PC-3 (cell line): ENCODE data around the gene ERCC2. TPM values are rescaled to one million over a fixed set of nuclear protein-coding genes. Genes with fewer than 3 reads are reported as not detected.

ENCODE experiments used
- ATAC-seq: fragments of 200-7000 bp; cut with Tn5 transposase; 2 replicates; pipeline ENCODE4 v1.9.1; 2020; ENCODE audit warnings: mild to moderate bottlenecking, moderate library complexity
- BruUV-seq: library from RNA; stranded (reverse); fragments of 400-500 nt; replicated peaks from 2 replicates; lab custom pipeline; 2021; lab: Mats Ljungman, UMichigan
- CTCF ChIA-PET: fragments of 300-600 bp; sonication (Branson Sonifier 250); formaldehyde crosslinking; loops from one replicate; lab custom pipeline; 2022; ENCODE audit warnings: antibody characterized with exemption; lab: Charles Lee
- POLR2A ChIA-PET: fragments of 300-600 bp; sonication (Branson Sonifier 250); formaldehyde crosslinking; loops from one replicate; lab custom pipeline; 2022; ENCODE audit warnings: antibody characterized with exemption; ENCODE audit not compliant: unreplicated experiment; lab: Charles Lee
- DNase-seq: peaks from one replicate; pipeline ENCODE4 v3.0.0-alpha.2; 2015
- H2AFZ ChIP-seq: fragments of 300-600 bp; sonication (generic); 2 replicates; pipeline ENCODE4 v1.6.0; 2016; ENCODE audit warnings: antibody characterized with exemption, low read length
- H3F3A ChIP-seq: fragments of 300-600 bp; sonication (generic); one replicate; pipeline ENCODE4 v1.6.0; 2017; ENCODE audit warnings: antibody characterized with exemption, low read length, control low read depth, mild to moderate bottlenecking; ENCODE audit not compliant: unreplicated experiment
- H3K27ac ChIP-seq: fragments of 300-600 bp; sonication (generic); 2 replicates; pipeline ENCODE4 v1.5.1; 2016; ENCODE audit warnings: mild to moderate bottlenecking, low read length
- H3K27me3 ChIP-seq: fragments of 300-600 bp; sonication (generic); 2 replicates; pipeline ENCODE4 v1.6.1; 2016; ENCODE audit warnings: low read length, mixed read lengths
- H3K36me3 ChIP-seq: fragments of 300-600 bp; sonication (generic); 2 replicates; pipeline ENCODE4 v1.6.1; 2016; ENCODE audit warnings: low read depth, mixed run types, low read length, mixed read lengths
- H3K4me1 ChIP-seq: fragments of 300-600 bp; sonication (generic); 2 replicates; pipeline ENCODE4 v1.5.1; 2016; ENCODE audit warnings: low read length; ENCODE audit not compliant: insufficient read depth
- H3K4me2 ChIP-seq: fragments of 300-600 bp; sonication (generic); 2 replicates; pipeline ENCODE4 v1.6.0; 2016; ENCODE audit warnings: low read length
- H3K4me3 ChIP-seq: fragments of 300-600 bp; sonication (generic); 2 replicates; pipeline ENCODE4 v1.5.1; 2016; ENCODE audit warnings: mild to moderate bottlenecking, low read length, mixed read lengths
- H3K79me2 ChIP-seq: fragments of 300-600 bp; sonication (generic); 2 replicates; pipeline ENCODE4 v1.6.1; 2017; ENCODE audit warnings: low read length, mixed read lengths
- H3K9ac ChIP-seq: fragments of 300-600 bp; sonication (generic); 2 replicates; pipeline ENCODE4 v1.6.0; 2016; ENCODE audit warnings: mild to moderate bottlenecking, low read length
- H3K9me2 ChIP-seq: fragments of 300-600 bp; sonication (generic); replicated peaks from 2 replicates; pipeline ENCODE4 v1.6.1; 2016; ENCODE audit warnings: mixed run types, low read length, mixed read lengths
- H3K9me3 ChIP-seq: fragments of 300-600 bp; sonication (generic); 2 replicates; pipeline ENCODE4 v1.6.1; 2016; ENCODE audit warnings: low read length, mixed read lengths
- H4K20me1 ChIP-seq: fragments of 300-600 bp; sonication (generic); 2 replicates; pipeline ENCODE4 v1.6.1; 2016; ENCODE audit warnings: low read length, mixed read lengths
- CTCF ChIP-seq: fragments of 300-600 bp; sonication (generic); conservative IDR thresholded peaks from 2 replicates; pipeline ENCODE4 v1.5.1; 2017; ENCODE audit warnings: antibody characterized with exemption, low read depth, mild to moderate bottlenecking, low read length
- EZH2 ChIP-seq: fragments of 300-600 bp; sonication (generic); IDR thresholded peaks from one replicate; pipeline ENCODE4 v1.6.1; 2017; ENCODE audit warnings: antibody characterized with exemption, mild to moderate bottlenecking, low read length; ENCODE audit not compliant: unreplicated experiment
- EZH2phosphoT487 ChIP-seq: fragments of 300-600 bp; sonication (generic); IDR thresholded peaks from 2 replicates; pipeline ENCODE4 v1.6.1; 2018; ENCODE audit warnings: mild to moderate bottlenecking, antibody characterized with exemption, low read length, borderline replicate concordance
- intact Hi-C: fragments of 100-400 bp; cut with micrococcal nuclease; formaldehyde crosslinking; loops from 2 replicates; pipeline ENCODE4 v1.9.0; 2023
- total RNA-seq: library from RNA; depleted of rRNA; stranded (reverse); fragments of >200 nt; gene quantifications from 2 replicates; pipeline ENCODE4 v1.2.3, GENCODE V29; 2014

ERCC2 gene
- total RNA-seq, 1 experiment from 2014 or later = 48.0 TPM

- H3K27me3 ChIP-seq = no peaks in the 10 kb centered on the region
- H2AFZ ChIP-seq = no peak overlapping the region
- POLR2A ChIA-PET = no interaction called here
- H3K4me3 ChIP-seq = no peak overlapping the region
- no peaks in the 10 kb centered on the region for H3K79me2 ChIP-seq
- no peaks in the 10 kb centered on the region for H3K4me1 ChIP-seq
- no peak overlapping the region for H3K27ac ChIP-seq
- intact Hi-C loops = no loop called here
- H3K4me2 ChIP-seq = no peak overlapping the region
- peaks cover 12% of the 10 kb centered on the region for H3K36me3 ChIP-seq
- no TSS peak for BruUV-seq
- H3F3A ChIP-seq = no peaks in the 10 kb centered on the region
- TF ChIP-seq CTCF (no peak), EZH2 (no peak), EZH2phosphoT487 (no peak)
- no peaks in the 10 kb centered on the region for H4K20me1 ChIP-seq
- no peak for ATAC-seq
- no peaks in the 10 kb centered on the region for H3K9me3 ChIP-seq
- CTCF ChIA-PET = no interaction called here
- no peak for DNase-seq
- H3K9ac ChIP-seq = no peak overlapping the region
- H3K9me2 ChIP-seq = no peaks in the 10 kb centered on the region
Measured at GRCh38 chr19:45358213-45358792, 12.1 kb downstream of the ERCC2 start.

DNA sequence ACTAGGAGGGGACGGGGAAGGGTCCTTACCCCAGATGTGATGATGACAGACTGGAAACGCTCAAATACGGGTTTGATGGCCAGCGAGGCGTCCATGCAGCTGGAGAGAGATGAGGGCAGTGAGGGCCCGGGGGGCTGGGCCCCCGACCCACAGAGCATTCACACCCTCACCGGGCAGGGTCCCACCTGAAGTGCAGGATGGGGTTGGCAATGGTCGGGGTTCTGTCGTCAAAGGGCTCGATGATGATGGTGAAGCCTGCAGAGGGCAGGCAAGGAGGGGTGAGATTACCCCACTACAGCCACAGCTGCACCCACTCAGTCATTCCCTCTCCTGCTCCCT is 13.0 kb downstream of the ERCC2 start:
- Histone ChIP-seq H2AFZ (no peak overlapping the region), H3K36me3 (peaks cover 8% of the 10 kb centered on the region), H3K79me2 (no peaks in the 10 kb centered on the region), H3K9me2 (no peaks in the 10 kb centered on the region), H3K9ac (no peak overlapping the region), H4K20me1 (no peaks in the 10 kb centered on the region), H3K4me3 (no peak overlapping the region), H3K4me1 (no peaks in the 10 kb centered on the region), H3K9me3 (no peaks in the 10 kb centered on the region), H3K4me2 (no peak overlapping the region), H3K27ac (no peak overlapping the region), H3K27me3 (no peaks in the 10 kb centered on the region), H3F3A (no peaks in the 10 kb centered on the region)
- DNase-seq = no peak
- intact Hi-C loops = no loop called here
- ChIA-PET CTCF (no interaction called here), POLR2A (no interaction called here)
- no peak for TF ChIP-seq CTCF
- no peak for TF ChIP-seq EZH2
- TF ChIP-seq EZH2phosphoT487 = no peak
- ATAC-seq = no peak
- no TSS peak for BruUV-seq

- POLR2A ChIA-PET = no interaction called here
- no peak overlapping the region for H3K9ac ChIP-seq
- H3K4me3 ChIP-seq = no peak overlapping the region
- H3K79me2 ChIP-seq = no peaks in the 10 kb centered on the region
- intact Hi-C loops = no loop called here
- no peaks in the 10 kb centered on the region for H3K9me2 ChIP-seq
- CTCF ChIA-PET = no interaction called here
- BruUV-seq = no TSS peak
- no peak overlapping the region for H3K27ac ChIP-seq
- DNase-seq (no peak), ATAC-seq (no peak)
- H3K27me3 ChIP-seq = no peaks in the 10 kb centered on the region
- no peak overlapping the region for H2AFZ ChIP-seq
- H3F3A ChIP-seq = no peaks in the 10 kb centered on the region
- TF ChIP-seq CTCF (no peak), EZH2 (no peak), EZH2phosphoT487 (no peak)
- no peak overlapping the region for H3K4me2 ChIP-seq
- peaks cover 8% of the 10 kb centered on the region for H3K36me3 ChIP-seq
- H3K9me3 ChIP-seq = no peaks in the 10 kb centered on the region
- no peaks in the 10 kb centered on the region for H4K20me1 ChIP-seq
- H3K4me1 ChIP-seq = no peaks in the 10 kb centered on the region
Measured at GRCh38 chr19:45356760-45357444, 13.5 kb downstream of the ERCC2 start.
